Mesenchymal stem cell (in vitro differentiated cells and primary cell): ENCODE measurements around the gene VWA3A.
A peak's percentile ranks its signal among the peaks of the same experiment; 100 is the strongest.

Experiments used
- DNase-seq: peaks from one replicate; pipeline ENCODE4 v3.0.0-alpha.2; 2013
- H2AFZ ChIP-seq: one replicate; pipeline ENCODE4 v1.6.1; 2013; ENCODE audit warnings: low read depth, mild to moderate bottlenecking, control low read depth, inconsistent platforms, low read length, moderate library complexity
- H2AK5ac ChIP-seq: 2 replicates; pipeline ENCODE4 v1.6.1; 2013; ENCODE audit warnings: low read length, moderate library complexity, mild to moderate bottlenecking, inconsistent platforms; ENCODE audit not compliant: severe bottlenecking
- H2BK120ac ChIP-seq: one replicate; pipeline ENCODE4 v1.6.1; 2013; ENCODE audit warnings: low read depth, mild to moderate bottlenecking, inconsistent platforms, low read length, moderate library complexity
- H2BK12ac ChIP-seq, 2 experiments: one replicate each; pipeline ENCODE4 v1.6.1; 2013; ENCODE audit warnings: inconsistent platforms in 2 of 2, low read length in 2 of 2, mild to moderate bottlenecking in 2 of 2, moderate library complexity in 2 of 2, control low read depth in 1 of 2
- H2BK15ac ChIP-seq: one replicate; pipeline ENCODE4 v1.6.1; 2013; ENCODE audit warnings: mild to moderate bottlenecking, low read depth, inconsistent platforms; ENCODE audit not compliant: poor library complexity, severe bottlenecking
- H2BK5ac ChIP-seq: 2 replicates; pipeline ENCODE4 v1.6.1; 2013; ENCODE audit warnings: low read depth, mild to moderate bottlenecking, low read length, control low read depth, inconsistent platforms; ENCODE audit not compliant: poor library complexity, severe bottlenecking
- H3K14ac ChIP-seq, 2 experiments: one replicate each; pipeline ENCODE4 v1.6.1; 2013; ENCODE audit warnings: inconsistent platforms in 2 of 2, low read length in 2 of 2, control low read depth in 1 of 2, mild to moderate bottlenecking in 1 of 2, moderate library complexity in 1 of 2
- H3K18ac ChIP-seq, 2 experiments: one replicate each; pipeline ENCODE4 v1.6.1; 2013; ENCODE audit warnings: inconsistent platforms in 2 of 2, low read length in 2 of 2, control low read depth in 1 of 2, low read depth in 1 of 2, mild to moderate bottlenecking in 1 of 2
- H3K23ac ChIP-seq, 2 experiments: one replicate each; pipeline ENCODE4 v1.6.1; 2013; ENCODE audit warnings: inconsistent platforms in 2 of 2, low read length in 2 of 2, mild to moderate bottlenecking in 2 of 2, moderate library complexity in 2 of 2, control low read depth in 1 of 2
- H3K27ac ChIP-seq: 2 replicates; pipeline ENCODE4 v1.5.1; 2013; ENCODE audit warnings: mild to moderate bottlenecking, moderate library complexity, low read length, control low read depth, inconsistent platforms; ENCODE audit not compliant: poor library complexity, severe bottlenecking
- H3K27me3 ChIP-seq, 2 experiments: 2 replicates each; pipeline versions ENCODE4 v1.6.1 to v1.7.0; 2013; ENCODE audit warnings: low read length in 2 of 2, mild to moderate bottlenecking in 2 of 2, moderate library complexity in 2 of 2, control low read depth in 1 of 2, inconsistent platforms in 1 of 2; ENCODE audit not compliant: control insufficient read depth in 1 of 2, insufficient read depth in 1 of 2
- H3K36me3 ChIP-seq, 2 experiments: 2 replicates each; pipeline versions ENCODE4 v1.6.1 to v1.7.0; 2013; ENCODE audit warnings: low read length in 2 of 2, control low read depth in 1 of 2, inconsistent platforms in 1 of 2, low read depth in 1 of 2, mild to moderate bottlenecking in 1 of 2; ENCODE audit not compliant: insufficient read depth in 2 of 2, control insufficient read depth in 1 of 2
- H3K4ac ChIP-seq, 2 experiments: one replicate each; pipeline ENCODE4 v1.6.1; 2013; ENCODE audit warnings: inconsistent platforms in 2 of 2, low read length in 2 of 2, mild to moderate bottlenecking in 2 of 2, moderate library complexity in 2 of 2, control low read depth in 1 of 2, low read depth in 1 of 2
- H3K4me1 ChIP-seq: 2 replicates; pipeline ENCODE4 v1.6.1; 2013; ENCODE audit warnings: low read depth, low read length, control low read depth; ENCODE audit not compliant: control insufficient read depth, insufficient read depth
- H3K4me2 ChIP-seq: 2 replicates; pipeline ENCODE4 v1.6.1; 2013; ENCODE audit warnings: low read length, mild to moderate bottlenecking, inconsistent platforms; ENCODE audit not compliant: poor library complexity, severe bottlenecking
- H3K4me3 ChIP-seq, 2 experiments: 2 replicates each; pipeline versions ENCODE4 v1.5.1 to v1.7.0; 2013; ENCODE audit warnings: low read length in 2 of 2, mild to moderate bottlenecking in 2 of 2, control low read depth in 1 of 2, low read depth in 1 of 2; ENCODE audit not compliant: insufficient read depth in 1 of 2
- H3K79me1 ChIP-seq: replicated peaks from 2 replicates; pipeline ENCODE4 v1.6.1; 2013; ENCODE audit warnings: mild to moderate bottlenecking, control low read depth, low read length, inconsistent platforms; ENCODE audit not compliant: poor library complexity, severe bottlenecking
- H3K9ac ChIP-seq: 2 replicates; pipeline ENCODE4 v1.7.0; 2013; ENCODE audit warnings: mild to moderate bottlenecking, low read length, moderate library complexity
- H3K9me3 ChIP-seq: 2 replicates; pipeline ENCODE4 v1.7.0; 2013; ENCODE audit warnings: mild to moderate bottlenecking, low read length; ENCODE audit not compliant: control insufficient read depth
- H4K8ac ChIP-seq: one replicate; pipeline ENCODE4 v1.6.1; 2013; ENCODE audit warnings: inconsistent platforms, mild to moderate bottlenecking, low read length, moderate library complexity
- H4K91ac ChIP-seq: one replicate; pipeline ENCODE4 v1.6.1; 2013; ENCODE audit warnings: mild to moderate bottlenecking, low read length, inconsistent platforms
- WGBS: methylation state at CpG from one replicate; pipeline ENCODE4 v1.1.7; 2013; ENCODE audit warnings: mixed read lengths; 5-methylcytosine and 5-hydroxymethylcytosine counted together

VWA3A gene

DNA sequence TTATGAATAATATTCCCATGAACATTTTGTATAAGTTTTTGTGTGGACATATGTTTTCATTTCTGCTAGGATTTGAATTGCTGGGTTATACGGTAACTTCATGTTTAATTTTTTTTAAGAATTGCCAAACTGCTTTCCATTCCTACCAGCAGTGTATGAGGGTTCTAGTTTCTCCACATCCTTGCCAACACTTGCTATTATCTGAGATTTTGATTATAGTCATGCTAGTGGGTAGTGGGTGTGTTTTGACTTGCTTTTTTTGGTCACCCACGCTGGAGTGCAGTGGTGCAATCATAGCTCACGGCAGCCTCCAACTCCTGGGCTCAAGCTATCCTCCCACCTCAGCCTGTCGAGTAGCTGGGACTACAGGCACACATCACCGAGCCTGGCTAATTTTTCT lies 110.8 kb downstream of the VWA3A start:
- Histone ChIP-seq H3K14ac (no peak overlapping the region), H3K27ac (no peak overlapping the region), H3K4me1 (peaks cover 16% of the 10 kb centered on the region), H4K8ac (no peak overlapping the region), H3K9ac (no peak overlapping the region), H3K4me3 (no peak overlapping the region), H3K79me1 (peaks cover 2% of the 10 kb centered on the region), H2AK5ac (no peak overlapping the region), H3K9me3 (no peaks in the 10 kb centered on the region), H3K36me3 (no peaks in the 10 kb centered on the region), H3K4ac (no peak overlapping the region), H2AFZ (no peak overlapping the region), H4K91ac (no peak overlapping the region), H2BK120ac (no peak overlapping the region), H3K4me2 (no peak overlapping the region), H2BK12ac (no peak overlapping the region), H2BK5ac (no peak overlapping the region), H3K18ac (no peak overlapping the region), H3K23ac (no peak overlapping the region), H2BK15ac (no peak overlapping the region), H3K27me3 (no peaks in the 10 kb centered on the region)
- WGBS, result 97% methylated on average over 3 of the region's 5 CpGs
- DNase-seq, result no peak

DNA sequence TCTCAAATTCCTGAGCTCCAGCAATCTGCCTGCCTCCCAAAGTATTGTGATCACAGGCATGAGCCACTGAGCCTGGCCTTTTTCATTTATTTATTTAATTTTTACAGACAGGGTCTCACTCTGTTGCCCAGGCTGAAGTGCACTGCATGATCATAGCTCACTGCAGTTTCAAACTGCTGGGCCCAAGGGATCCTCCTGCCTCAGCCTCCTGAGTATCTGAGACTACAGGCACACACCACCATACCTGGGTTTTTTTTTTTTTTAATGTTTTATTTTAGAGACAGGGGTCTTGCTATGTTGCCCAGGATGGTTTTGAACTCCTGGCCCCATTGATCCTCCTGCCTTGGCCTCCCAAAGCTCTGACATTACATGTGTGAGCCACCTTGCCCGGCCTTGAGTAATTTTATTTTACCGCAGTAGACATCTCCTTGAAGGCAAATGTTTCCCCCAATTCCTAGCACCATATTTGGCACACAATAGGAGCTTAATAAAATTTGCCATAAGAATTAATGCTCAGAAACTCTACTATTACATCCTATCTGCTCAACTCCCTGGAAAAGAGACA lies 111.8 kb downstream of the VWA3A start:
- Histone ChIP-seq H3K14ac (no peak overlapping the region), H2AFZ (no peak overlapping the region), H3K9me3 (no peaks in the 10 kb centered on the region), H3K4me3 (no peak overlapping the region), H2AK5ac (no peak overlapping the region), H4K8ac (no peak overlapping the region), H3K27me3 (no peaks in the 10 kb centered on the region), H2BK120ac (no peak overlapping the region), H2BK12ac (no peak overlapping the region), H3K36me3 (no peaks in the 10 kb centered on the region), H2BK5ac (no peak overlapping the region), H3K18ac (no peak overlapping the region), H3K4me2 (no peak overlapping the region), H2BK15ac (no peak overlapping the region), H3K27ac (no peak overlapping the region), H3K4me1 (peaks cover 14% of the 10 kb centered on the region), H3K9ac (no peak overlapping the region), H3K4ac (no peak overlapping the region), H3K79me1 (peaks cover 6% of the 10 kb centered on the region), H3K23ac (no peak overlapping the region), H4K91ac (no peak overlapping the region)
- DNase-seq, result no peak
- 96% methylated on average over 2 of the region's 2 CpGs for WGBS

DNA sequence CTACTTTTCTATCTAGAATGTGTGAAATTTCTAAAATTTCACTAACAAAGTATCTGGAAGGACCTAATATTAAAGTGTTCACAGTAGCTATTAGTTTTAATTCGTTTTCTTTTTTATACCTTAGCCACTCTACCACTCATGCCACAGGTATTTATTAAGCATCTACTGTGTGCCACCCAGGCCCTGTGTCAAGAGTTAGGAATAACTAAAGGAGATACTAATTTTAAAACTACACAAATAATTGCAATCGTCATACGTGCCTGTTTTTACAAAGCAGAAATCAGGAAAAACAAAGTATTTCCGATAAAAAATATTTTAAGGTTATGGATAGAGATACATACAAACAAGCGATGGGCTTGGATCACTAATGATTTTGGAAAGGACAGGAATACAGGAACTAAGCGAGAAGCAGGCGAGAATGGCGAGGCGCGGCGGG lies 113.3 kb downstream of the VWA3A start:
- Histone ChIP-seq H3K4me3 (peak overlapping the region; percentile 96 to 97), H3K9ac (peak overlapping the region; percentile 91), H3K4me1 (peaks cover 10% of the 10 kb centered on the region), H3K4me2 (no peak overlapping the region), H2BK15ac (no peak overlapping the region), H2BK12ac (no peak overlapping the region), H4K8ac (peak overlapping the region; percentile 5), H3K79me1 (peaks cover 17% of the 10 kb centered on the region), H3K23ac (no peak overlapping the region), H3K18ac (peak overlapping the region in 1 of 2 experiments; percentile 16), H3K27ac (peak overlapping the region; percentile 61), H2AK5ac (no peak overlapping the region), H3K14ac (no peak overlapping the region), H2AFZ (no peak overlapping the region), H3K27me3 (no peaks in the 10 kb centered on the region), H2BK5ac (no peak overlapping the region), H2BK120ac (no peak overlapping the region), H3K9me3 (no peaks in the 10 kb centered on the region), H4K91ac (no peak overlapping the region), H3K4ac (no peak overlapping the region), H3K36me3 (no peaks in the 10 kb centered on the region)
- 21% methylated on average over 9 of the region's 11 CpGs for WGBS
- no peak for DNase-seq

DNA sequence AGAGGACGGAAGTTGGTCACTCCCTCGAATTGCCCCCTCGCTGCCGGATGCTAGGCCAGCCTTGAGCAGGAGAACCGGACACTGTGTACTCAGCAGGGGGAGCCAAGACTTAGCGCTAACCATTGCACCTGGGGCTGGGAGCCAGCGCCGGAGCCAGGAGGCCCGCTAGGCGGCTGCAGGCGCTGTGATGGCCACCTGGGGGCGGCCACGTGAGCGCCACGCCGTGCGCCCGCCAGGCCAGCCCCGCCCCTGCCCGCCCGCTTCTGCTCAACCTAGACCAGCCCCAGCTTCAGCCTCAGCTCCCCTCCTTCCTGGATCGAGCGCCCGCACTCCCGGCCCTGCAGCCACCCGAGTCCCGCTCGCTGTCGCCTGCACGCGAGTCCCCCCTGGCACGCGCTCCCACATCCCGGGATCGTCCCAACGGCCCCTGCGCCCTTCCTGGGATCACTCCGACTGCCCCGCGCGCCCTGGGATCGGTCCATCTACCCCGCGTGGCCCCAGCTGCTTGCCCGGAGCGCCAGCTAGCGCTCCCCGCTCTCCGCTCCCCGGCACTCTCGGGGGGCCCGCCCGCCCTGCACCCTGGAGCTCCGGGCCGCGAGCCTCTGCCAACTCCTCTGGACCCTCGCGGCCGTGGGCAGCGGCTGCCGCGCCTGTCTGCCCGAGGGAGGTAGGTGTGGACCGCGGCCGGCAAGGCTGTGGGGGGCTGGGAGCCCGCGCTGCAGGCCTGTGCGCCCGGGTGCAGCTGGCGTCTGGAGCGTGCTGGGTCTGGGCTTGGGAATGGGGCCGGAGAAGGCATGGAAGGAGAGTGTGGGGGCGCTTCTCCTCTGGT lies 113.9 kb downstream of the VWA3A start, which contains the start of gene EEF2K:
Gene EEF2K (plus strand): TSS at position 266 of the 829 bp plus-strand sequence. CDS start 19,452 bp downstream, outside the sequence.
- no peak within 1 kb of the TSS for H2BK15ac ChIP-seq
- peak within 1 kb of the TSS; percentile 96 for H3K4me2 ChIP-seq
- peak; percentile 95 for DNase-seq
- peak within 1 kb of the TSS in 1 of 2 experiments; percentile 16 for H3K23ac ChIP-seq
- H2AFZ ChIP-seq, result peak within 1 kb of the TSS; percentile 93
- no peaks in the 10 kb centered on the region for H3K27me3 ChIP-seq
- no peak within 1 kb of the TSS for H2AK5ac ChIP-seq
- no peak within 1 kb of the TSS for H2BK5ac ChIP-seq
- H4K8ac ChIP-seq, result peak within 1 kb of the TSS; percentile 92
- peak within 1 kb of the TSS in 1 of 2 experiments; percentile 15 for H2BK12ac ChIP-seq
- H3K27ac ChIP-seq, result peak within 1 kb of the TSS; percentile 67
- H3K14ac ChIP-seq, result peak within 1 kb of the TSS; percentile 48 to 98
- peak within 1 kb of the TSS; percentile 88 to 94 for H3K18ac ChIP-seq
- H3K4me1 ChIP-seq, result peaks cover 12% of the 10 kb centered on the region
- H3K79me1 ChIP-seq, result peaks cover 22% of the 10 kb centered on the region
- H3K9ac ChIP-seq, result peak within 1 kb of the TSS; percentile 91
- peak within 1 kb of the TSS; percentile 62 to 97 for H3K4ac ChIP-seq
- peaks cover 0 to 2% of the 10 kb centered on the region in 2 experiments for H3K36me3 ChIP-seq
- H3K4me3 ChIP-seq, result peak within 1 kb of the TSS; percentile 96 to 97
- peak within 1 kb of the TSS; percentile 65 for H4K91ac ChIP-seq
- WGBS, result under 1% methylated on average over 69 of the region's 74 CpGs
- H2BK120ac ChIP-seq, result peak within 1 kb of the TSS; percentile 19
- peaks cover 4% of the 10 kb centered on the region for H3K9me3 ChIP-seq
